ENCODE data around the gene DSCAM.

GRCh38 chr21:40668555-40669275 is 178.2 kb downstream of the DSCAM start:
- TF ChIP-seq CTCF (IDR thresholded peaks at IDR 0.05) (no peak), POLR2A (IDR thresholded peaks at IDR 0.05) (no peak)
